Measurements from ENCODE around the gene RHBG.

DNA sequence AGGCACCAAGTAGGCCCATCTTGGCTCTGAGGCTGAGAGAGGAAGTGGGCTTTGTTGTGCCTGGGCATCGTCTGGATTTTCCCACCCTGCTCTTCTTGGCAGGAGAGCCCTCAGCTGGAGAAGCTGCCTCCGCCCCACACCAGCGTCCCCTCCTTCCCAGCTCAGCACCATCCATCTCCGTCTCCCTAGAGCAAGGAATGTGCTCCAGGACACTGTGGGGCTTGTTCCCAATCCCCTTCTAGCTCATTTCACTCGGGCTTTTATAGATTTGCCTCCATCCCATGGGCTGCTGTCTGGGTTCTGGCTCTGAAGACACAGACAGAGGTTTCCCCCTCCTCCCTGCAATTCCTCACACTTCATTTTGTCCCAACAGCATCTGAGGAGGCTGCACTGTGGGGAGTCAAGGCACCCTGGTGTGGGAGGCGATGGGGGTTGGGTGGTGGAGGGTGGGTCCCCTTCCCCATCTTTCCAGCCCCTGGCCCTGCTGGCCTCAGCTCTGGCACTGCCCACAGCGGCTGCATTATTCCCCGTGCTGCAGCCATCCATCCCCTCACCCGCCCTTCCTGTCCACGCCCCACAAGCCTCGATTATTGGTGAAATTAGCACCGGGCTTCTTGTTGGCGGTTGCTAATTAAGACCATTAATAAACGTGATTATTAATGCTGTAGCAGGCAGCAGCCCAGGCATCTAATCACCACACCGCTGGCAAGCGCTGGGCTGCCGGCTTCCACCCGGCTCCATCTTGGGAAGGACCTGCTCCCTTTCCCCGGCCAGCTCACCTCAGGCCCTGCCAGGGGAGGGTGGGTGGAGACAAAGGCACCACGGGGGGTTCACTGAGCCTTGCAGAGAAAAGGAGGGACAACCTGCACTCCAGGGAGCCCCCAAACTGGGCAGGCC, 21.7 kb downstream of the RHBG start:
- TF ChIP-seq CTCF (IDR thresholded peaks at IDR 0.05) (no peak), POLR2A (IDR thresholded peaks at IDR 0.05) (no peak)
